NCI-H1436 (cell line): ENCODE measurements around the gene ZNF805.
"Not testable (repeated sequence)": the region's sequence is repeated elsewhere in the genome, so short reads cannot be mapped to it uniquely, and the experiment has no call there.

ENCODE experiments used
- DNase-seq: peaks from one replicate; lab custom pipeline; 2025; lab: John Stamatoyannopoulos, UW

The ZNF805 gene

GRCh38 chr19:57269515-57270250, 29.3 kb downstream of the ZNF805 start:
- no peak for DNase-seq

- no peak for DNase-seq
Observed at GRCh38 chr19:57271280-57271679, 30.8 kb downstream of the ZNF805 start.

- no peak for DNase-seq
Observed at GRCh38 chr19:57273014-57273413, 32.6 kb downstream of the ZNF805 start.

- no peak for DNase-seq
Observed at GRCh38 chr19:57276430-57276829, 36.0 kb downstream of the ZNF805 start.

- DNase-seq = not testable (repeated sequence)
Observed at GRCh38 chr19:57278481-57278880, 38.0 kb downstream of the ZNF805 start.

- peak; percentile 96 for DNase-seq
Observed at GRCh38 chr19:57279418-57280164, 39.2 kb downstream of the ZNF805 start.

GRCh38 chr19:57280165-57280961, 39.9 kb downstream of the ZNF805 start, which contains the start of gene ZNF460:
TSS of gene ZNF460 (plus strand) at chr19:57280485. CDS start at chr19:57280807, 322 bp downstream.
- DNase-seq = peak; percentile 97

- no peak for DNase-seq
Observed at GRCh38 chr19:57280962-57281400, 40.5 kb downstream of the ZNF805 start.

- DNase-seq = no peak
Observed at GRCh38 chr19:57282011-57282643, 41.7 kb downstream of the ZNF805 start.

- no peak for DNase-seq
Observed at GRCh38 chr19:57288373-57288772, 47.9 kb downstream of the ZNF805 start.

- no peak for DNase-seq
Observed at GRCh38 chr19:57290970-57291369, 50.5 kb downstream of the ZNF805 start.

- DNase-seq = no peak
Observed at GRCh38 chr19:57292547-57292946, 52.1 kb downstream of the ZNF805 start.

- no peak for DNase-seq
Observed at GRCh38 chr19:57293719-57294118, 53.3 kb downstream of the ZNF805 start.

GRCh38 chr19:57302020-57302465, 61.6 kb downstream of the ZNF805 start:
- DNase-seq = peak; percentile 48

- DNase-seq = no peak
Observed at GRCh38 chr19:57302727-57303401, 62.4 kb downstream of the ZNF805 start.
